ENCODE results near the gene FOXK1.

The FOXK1 gene

GRCh38 chr7:4745971-4746919, 64.2 kb downstream of the FOXK1 start:
- DNase-seq = no peak

- no peak for DNase-seq
Observed at GRCh38 chr7:4747013-4747412, 64.9 kb downstream of the FOXK1 start.

- DNase-seq = no peak
Observed at GRCh38 chr7:4747746-4748145, 65.7 kb downstream of the FOXK1 start.

- no peak for DNase-seq
Observed at GRCh38 chr7:4748231-4748681, 66.2 kb downstream of the FOXK1 start.

GRCh38 chr7:4749363-4749762, 67.3 kb downstream of the FOXK1 start:
- DNase-seq = no peak

GRCh38 chr7:4749798-4750197, 67.7 kb downstream of the FOXK1 start:
- no peak for DNase-seq

- DNase-seq = no peak
Observed at GRCh38 chr7:4751398-4751947, 69.4 kb downstream of the FOXK1 start.

- peak; percentile 92 for DNase-seq
Observed at GRCh38 chr7:4753598-4754432, 71.7 kb downstream of the FOXK1 start.

GRCh38 chr7:4754433-4755010, 72.4 kb downstream of the FOXK1 start:
- DNase-seq = no peak

- no peak for DNase-seq
Observed at GRCh38 chr7:4755045-4755444, 73.0 kb downstream of the FOXK1 start.

GRCh38 chr7:4758111-4758510, 76.0 kb downstream of the FOXK1 start:
- DNase-seq = no peak

GRCh38 chr7:4758791-4759190, 76.7 kb downstream of the FOXK1 start:
- DNase-seq = no peak

- no peak for DNase-seq
Observed at GRCh38 chr7:4759211-4759610, 77.1 kb downstream of the FOXK1 start.

GRCh38 chr7:4760952-4761351, 78.9 kb downstream of the FOXK1 start:
- no peak for DNase-seq

- no peak for DNase-seq
Observed at GRCh38 chr7:4762121-4763055, 80.3 kb downstream of the FOXK1 start.

GRCh38 chr7:4763091-4763793, 81.1 kb downstream of the FOXK1 start:
- DNase-seq = no peak

- DNase-seq = no peak
Observed at GRCh38 chr7:4763794-4764185, 81.7 kb downstream of the FOXK1 start.

GRCh38 chr7:4764402-4765007, 82.4 kb downstream of the FOXK1 start:
- DNase-seq = no peak

- DNase-seq = no peak
Observed at GRCh38 chr7:4765776-4766490, 83.8 kb downstream of the FOXK1 start.
